Activated gamma-delta T cell (primary cell): Measurements from ENCODE around the gene UBE2F.
"Not testable (repeated sequence)": the region's sequence is repeated elsewhere in the genome, so short reads cannot be mapped to it uniquely, and the experiment has no call there.

Experiments
- DNase-seq: peaks from one replicate; lab custom pipeline; 2025; lab: John Stamatoyannopoulos, UW

Gene UBE2F

DNA sequence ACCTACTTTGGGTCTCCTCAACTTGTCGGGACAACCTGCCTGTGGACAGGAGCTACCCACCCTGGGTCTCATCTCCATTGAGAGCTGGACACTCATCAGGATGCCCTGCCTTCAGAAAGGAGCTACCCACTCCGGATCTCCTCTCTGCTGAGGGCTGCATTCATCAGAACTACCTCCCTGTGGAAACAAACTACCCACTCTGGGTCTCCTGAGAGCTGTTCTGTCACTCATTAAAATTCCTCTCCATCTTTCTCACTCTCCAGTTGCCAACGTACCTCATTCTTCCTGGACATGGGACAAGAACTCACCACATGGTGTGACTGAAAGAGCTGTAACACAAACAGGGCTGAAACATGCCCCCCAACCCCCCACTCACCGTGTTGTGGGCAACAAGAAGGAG, 22.5 kb upstream of the UBE2F start:
- no peak for DNase-seq

- no peak for DNase-seq
These were observed 20.4 kb upstream of the UBE2F start for GRCh38 chr2:237946423-237946822.

GRCh38 chr2:237951354-237951753, 15.5 kb upstream of the UBE2F start:
- not testable (repeated sequence) for DNase-seq

GRCh38 chr2:237951878-237952277, 14.9 kb upstream of the UBE2F start:
- DNase-seq = no peak

DNA sequence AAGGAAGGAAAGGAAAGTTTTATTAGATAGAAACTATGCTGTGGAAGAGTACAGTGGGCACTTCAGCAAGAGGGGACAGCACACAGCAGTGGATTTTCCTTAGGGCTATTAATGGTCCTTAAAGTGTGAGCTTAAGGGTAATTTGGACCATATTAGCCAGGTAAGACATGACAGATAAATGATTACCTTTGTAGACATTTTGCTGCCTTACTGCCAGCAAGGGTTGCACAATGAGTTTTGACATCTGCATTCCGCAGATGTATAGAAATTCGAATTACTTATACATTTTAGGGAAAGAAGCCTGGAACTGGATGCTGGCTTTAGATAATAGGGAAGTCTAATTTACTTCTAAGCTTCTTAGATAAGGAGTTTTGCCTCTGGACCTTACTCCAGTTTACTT, 14.0 kb upstream of the UBE2F start:
- no peak for DNase-seq

GRCh38 chr2:237955640-237956401, 11.0 kb upstream of the UBE2F start:
- DNase-seq = peak; percentile 18

DNA sequence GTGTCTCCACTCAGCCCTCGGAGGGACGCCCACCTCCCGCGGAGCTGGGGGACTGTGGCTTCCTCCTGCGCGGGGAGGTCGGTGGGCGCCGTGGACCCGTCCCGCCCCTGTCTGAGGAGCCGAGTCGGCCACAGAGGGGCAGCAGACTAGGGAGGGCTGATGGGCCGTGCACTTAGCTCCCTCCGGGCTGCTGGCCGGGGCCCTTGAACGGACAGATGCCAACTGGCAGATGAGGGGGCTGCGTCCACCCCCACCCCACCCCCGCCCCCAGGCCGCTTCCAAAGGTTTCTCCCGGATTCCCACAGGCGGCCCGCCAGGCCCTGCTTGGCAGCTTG, 10.4 kb upstream of the UBE2F start:
- no peak for DNase-seq

- DNase-seq = no peak
These were observed 5.2 kb upstream of the UBE2F start for GRCh38 chr2:237961637-237962036.

- no peak for DNase-seq
These were observed 4.3 kb upstream of the UBE2F start for GRCh38 chr2:237962432-237963084.

DNA sequence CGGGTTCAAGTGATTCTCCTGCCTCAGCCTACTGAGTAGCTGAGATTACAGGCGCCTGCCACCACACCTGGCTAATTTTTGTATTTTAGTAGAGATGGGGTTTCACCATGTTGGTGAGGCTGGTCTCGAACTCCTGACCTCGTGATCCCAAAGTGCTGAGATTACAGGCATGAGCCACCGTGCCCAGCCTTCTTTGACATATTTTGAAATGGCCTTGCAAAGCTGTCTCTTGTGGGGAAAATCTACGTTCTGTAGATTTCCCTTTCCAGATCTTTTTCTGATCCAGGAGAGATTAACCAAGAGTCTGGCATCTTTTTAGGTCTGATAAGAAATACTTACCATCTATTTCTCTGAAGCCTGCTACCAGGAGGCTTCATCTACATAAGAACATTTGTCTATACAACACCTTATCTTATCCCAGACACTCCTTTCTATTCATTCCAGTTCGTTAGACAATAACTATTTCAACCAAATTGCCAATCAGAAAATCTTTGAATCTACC, 3.3 kb upstream of the UBE2F start:
- DNase-seq = not testable (repeated sequence)

DNA sequence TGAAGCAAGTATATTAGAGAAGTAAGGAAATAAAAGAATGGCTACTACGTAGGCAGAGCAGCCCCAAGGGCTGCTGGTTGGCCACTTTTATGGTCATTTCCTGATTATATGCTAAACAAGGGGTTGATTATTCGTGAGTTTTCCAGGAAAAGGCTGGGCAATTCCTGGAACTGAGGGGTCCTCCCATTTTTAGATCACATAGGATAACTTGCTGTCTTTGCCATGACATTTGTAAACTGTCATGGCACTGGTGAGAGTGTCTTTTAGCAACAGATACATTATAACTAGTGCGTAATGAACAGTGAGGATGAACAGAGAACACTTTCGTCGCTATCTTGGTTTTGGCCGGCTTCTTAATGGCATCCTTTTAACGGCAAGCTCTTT, 2.6 kb upstream of the UBE2F start:
- DNase-seq = no peak

GRCh38 chr2:237964578-237965404, 2.0 kb upstream of the UBE2F start:
- no peak for DNase-seq

DNA sequence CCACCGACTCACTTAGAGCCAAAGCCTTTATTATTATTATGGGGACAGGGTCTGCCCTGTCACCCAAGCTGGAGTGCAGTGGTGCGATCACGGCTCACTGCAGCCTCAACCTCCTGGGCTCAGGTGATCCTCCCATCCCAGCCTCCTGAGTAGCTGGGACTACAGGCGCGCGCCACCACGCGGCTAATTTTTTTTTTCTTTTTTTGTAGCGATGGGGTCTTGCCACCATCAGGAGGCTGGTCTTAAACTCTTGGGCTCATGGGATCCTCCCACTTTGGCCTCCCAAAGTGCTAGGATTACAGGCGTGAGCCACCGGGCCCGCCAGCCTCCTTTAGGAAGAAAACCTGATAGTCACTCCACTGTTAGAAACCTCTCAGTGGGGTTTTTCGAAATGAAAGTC, 970 bp upstream of the UBE2F start:
- not testable (repeated sequence) for DNase-seq

DNA sequence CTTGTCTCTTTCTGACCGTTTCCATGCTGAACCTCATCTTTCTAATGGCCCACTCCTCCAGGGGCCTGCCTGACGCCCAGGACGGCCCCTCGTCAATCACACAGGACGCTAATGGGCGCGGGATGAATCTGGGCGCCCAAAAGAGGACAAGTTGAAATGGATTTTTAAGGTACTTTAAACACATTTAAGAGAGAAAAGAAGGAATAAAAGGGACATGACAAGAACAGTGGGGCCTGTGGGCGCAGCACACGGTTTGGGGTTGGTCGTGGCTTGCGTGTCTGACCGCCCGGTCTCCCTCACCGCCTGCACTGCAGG, 607 bp upstream of the UBE2F start:
- DNase-seq = no peak

- DNase-seq = no peak
These were observed 693 bp downstream of the UBE2F start for GRCh38 chr2:237967463-237967951.

GRCh38 chr2:237968048-237968862, 1.4 kb downstream of the UBE2F start:
- no peak for DNase-seq

DNA sequence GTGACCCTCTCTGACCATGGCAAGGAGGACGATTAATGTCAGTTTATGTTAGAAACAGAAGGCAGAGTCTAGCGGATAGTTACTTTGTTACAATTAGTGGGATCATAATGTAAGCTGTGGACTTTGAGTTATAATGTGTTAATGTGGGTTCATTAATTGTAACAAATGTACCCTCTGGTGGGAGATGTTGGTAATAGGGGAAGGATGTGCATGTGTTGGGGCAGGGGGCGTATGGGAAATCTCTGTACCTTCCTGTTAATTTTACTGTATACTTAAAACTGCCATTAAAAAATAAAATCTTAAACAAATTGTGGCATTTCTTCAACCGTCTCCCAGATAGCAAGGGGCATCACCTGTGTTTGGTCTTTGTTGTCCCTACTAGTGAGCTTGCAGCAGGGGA, 4.8 kb downstream of the UBE2F start:
- no peak for DNase-seq

DNA sequence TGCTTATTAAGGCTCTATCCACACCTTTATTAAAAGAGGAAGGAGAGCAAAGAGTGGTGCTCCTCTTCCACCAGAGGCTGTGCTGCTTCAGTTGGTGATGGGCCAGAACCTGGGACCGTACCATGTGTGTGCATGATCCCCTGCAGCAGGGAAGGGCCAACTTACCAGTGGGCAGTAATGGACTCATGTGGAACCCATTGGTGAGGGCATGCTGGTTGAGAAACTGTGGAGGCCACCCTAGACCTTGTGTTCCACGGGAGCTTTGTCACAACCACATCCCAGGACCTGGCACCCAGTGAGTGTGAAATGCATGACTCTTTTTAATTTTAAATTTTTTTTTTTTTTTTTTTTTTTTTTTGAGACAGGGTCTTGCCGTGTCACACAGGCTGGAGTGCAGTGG, 5.4 kb downstream of the UBE2F start:
- no peak for DNase-seq

- no peak for DNase-seq
These were observed 6.1 kb downstream of the UBE2F start for GRCh38 chr2:237972936-237973335.

GRCh38 chr2:237977380-237977779, 10.6 kb downstream of the UBE2F start:
- DNase-seq = no peak

DNA sequence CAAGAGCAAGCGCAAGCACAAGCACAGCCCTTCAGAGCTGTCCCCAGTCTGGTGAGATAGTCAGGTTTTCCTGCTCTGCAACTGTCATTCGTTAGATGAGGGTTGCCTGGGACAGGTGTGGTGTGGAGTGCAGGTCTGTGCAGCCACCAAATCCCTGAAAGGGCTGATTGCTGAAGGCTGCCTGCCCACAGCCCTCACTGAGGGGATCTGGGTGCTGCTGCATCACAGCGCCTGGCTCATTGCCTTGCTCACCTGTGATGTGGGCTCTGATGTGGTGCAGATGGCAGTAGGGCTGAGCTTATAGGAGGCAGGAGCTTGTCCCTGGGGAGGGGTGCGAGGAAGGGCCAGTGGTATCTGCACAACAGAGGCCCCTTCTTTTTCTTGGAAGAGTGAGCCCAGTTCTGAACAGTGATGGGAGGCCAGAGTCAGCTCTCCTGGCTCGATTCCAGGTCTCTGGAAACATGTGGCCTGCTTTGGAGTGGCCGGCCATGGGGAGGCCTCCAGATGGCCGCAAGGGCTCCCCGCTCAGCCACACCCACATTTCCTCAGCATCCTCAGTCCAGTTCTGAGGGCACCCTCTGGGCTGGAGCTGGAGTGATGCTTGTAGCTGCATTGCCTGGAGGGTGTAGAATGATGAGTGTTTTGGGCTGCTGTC, 11.4 kb downstream of the UBE2F start:
- no peak for DNase-seq
